ENCODE data around the gene ASIC2. TPM values are rescaled to one million over a fixed set of nuclear protein-coding genes. Genes with fewer than 3 reads are reported as not detected.
A peak's percentile ranks its signal among the peaks of the same experiment; 100 is the strongest.

Gene ASIC2
- total RNA-seq (2021) (0.09 and 1.2 TPM in 2 replicates), Bru-seq, nascent RNA (percentile 16 among the genes with signal in this experiment), BruChase-seq, experiment 1, labeled RNA remaining after a 2-hour chase (percentile 18 among the genes with signal in this experiment), BruChase-seq, experiment 2, labeled RNA remaining after a 6-hour chase (percentile 13 among the genes with signal in this experiment)
- long read RNA-seq, partial matches to known transcripts = 1 of 1 reads
- long read RNA-seq, other reads (novel, unspliced or antisense) = 0 of 1 reads

GRCh38 chr17:33292981-33293867 lies at the start of gene ASIC2:
ASIC2 (minus strand) TSS chr17:33293295.
- ChIA-PET CTCF (no interaction called here), POLR2A (ENCODE audit: unreplicated experiment) (no interaction called here)
- intact Hi-C loops (cut with micrococcal nuclease; ENCODE audit: unreplicated experiment) = loop anchor here (10.0 kb wide), 1 partner anchor 238 kb away; no protein-coding TSS in a partner anchor
- Histone ChIP-seq H3K36me3 (ENCODE audit: low read depth) (no peaks in the 10 kb centered on the region), H3K9me3 (ENCODE audit: insufficient read depth, low read depth) (no peaks in the 10 kb centered on the region), H3K27ac (no peak within 1 kb of the TSS), H3K4me3 (no peak within 1 kb of the TSS), H4K20me1 (ENCODE audit: insufficient read depth) (no peaks in the 10 kb centered on the region), H3K79me2 (ENCODE audit: low read depth) (no peaks in the 10 kb centered on the region), H3K27me3 (ENCODE audit: insufficient read depth, low read depth) (no peaks in the 10 kb centered on the region; the same call in 1 of the 2 replicates), H3K9me2 (ENCODE audit: insufficient read depth) (no peaks in the 10 kb centered on the region), H3F3A (ENCODE audit: insufficient read depth, low read depth) (no peaks in the 10 kb centered on the region), H3K4me1 (replicated peaks; ENCODE audit: insufficient read depth) (no peaks in the 10 kb centered on the region), H2AFZ (no peak within 1 kb of the TSS), H3K4me2 (no peak within 1 kb of the TSS)
- peak in 1 of 2 experiments; percentile 29 for DNase-seq
- TF ChIP-seq EZH2 (IDR thresholded peaks at IDR 0.05; ENCODE audit: low read depth) (no peak), CTCF (conservative IDR thresholded peaks at IDR 0.05) (no peak)
- BruUV-seq (replicated peaks) = no TSS peak

DNA sequence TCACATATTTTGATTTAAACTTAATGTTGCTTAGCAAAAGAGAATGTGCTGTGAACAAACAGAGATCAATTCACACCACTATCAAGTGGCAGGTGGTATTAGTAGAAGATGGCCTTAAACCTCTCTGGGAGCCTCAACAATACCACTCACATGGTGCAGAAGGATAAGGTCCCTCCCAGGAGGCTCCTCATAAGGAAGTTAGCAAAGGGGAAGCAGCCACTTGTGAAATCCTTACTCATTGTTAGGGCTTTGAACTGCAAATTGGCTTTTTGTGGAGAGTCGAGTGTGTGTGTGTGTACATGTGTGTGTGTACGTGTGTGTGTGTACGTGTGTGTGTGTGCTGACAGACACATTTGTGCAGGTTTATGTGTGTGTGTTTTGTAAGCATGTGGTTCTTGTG lies 48.9 kb upstream of the ASIC2 start:
- Histone ChIP-seq H3K27ac (no peak overlapping the region), H3F3A (ENCODE audit: insufficient read depth, low read depth) (no peaks in the 10 kb centered on the region), H3K4me1 (replicated peaks; ENCODE audit: insufficient read depth) (no peaks in the 10 kb centered on the region), H4K20me1 (ENCODE audit: insufficient read depth) (no peaks in the 10 kb centered on the region), H3K4me3 (no peak overlapping the region), H2AFZ (no peak overlapping the region), H3K9me2 (ENCODE audit: insufficient read depth) (no peaks in the 10 kb centered on the region), H3K36me3 (ENCODE audit: low read depth) (no peaks in the 10 kb centered on the region), H3K4me2 (no peak overlapping the region), H3K9me3 (ENCODE audit: insufficient read depth, low read depth) (no peaks in the 10 kb centered on the region), H3K79me2 (ENCODE audit: low read depth) (no peaks in the 10 kb centered on the region), H3K27me3 (ENCODE audit: insufficient read depth, low read depth) (peaks cover 41% of the 10 kb centered on the region)
- TF ChIP-seq CTCF (conservative IDR thresholded peaks at IDR 0.05) (no peak), EZH2 (IDR thresholded peaks at IDR 0.05; ENCODE audit: low read depth) (no peak)
- no peak for DNase-seq
- CTCF ChIA-PET = no interaction called here
- BruUV-seq (replicated peaks) = no TSS peak
- POLR2A ChIA-PET (ENCODE audit: unreplicated experiment) = no interaction called here
- intact Hi-C loops (cut with micrococcal nuclease; ENCODE audit: unreplicated experiment) = no loop called here

DNA sequence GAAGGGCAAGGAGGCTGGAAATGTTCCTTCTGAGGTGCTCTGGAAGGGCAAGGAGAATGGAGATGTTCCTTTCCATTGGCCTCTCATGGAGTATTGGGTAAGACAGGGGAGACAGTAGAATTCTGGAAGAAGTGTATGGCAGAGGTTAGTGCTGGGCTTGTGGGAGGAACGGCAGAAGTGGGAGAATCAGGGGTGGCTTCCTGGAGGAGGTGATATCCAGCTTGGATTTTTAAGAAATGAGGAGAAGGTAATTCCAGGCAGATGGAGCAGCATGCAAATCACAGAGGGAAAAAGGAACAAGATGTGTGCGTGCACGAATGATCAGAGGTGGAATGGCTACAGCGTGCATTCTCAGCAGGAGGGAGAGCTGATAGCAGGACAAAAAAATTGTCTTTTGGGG lies 45.1 kb upstream of the ASIC2 start:
- H3K9me3 ChIP-seq (ENCODE audit: insufficient read depth, low read depth) = no peaks in the 10 kb centered on the region
- H3K79me2 ChIP-seq (ENCODE audit: low read depth) = no peaks in the 10 kb centered on the region
- ChIA-PET POLR2A (ENCODE audit: unreplicated experiment) (no interaction called here), CTCF (no interaction called here)
- no peak overlapping the region for H3K4me2 ChIP-seq
- no peaks in the 10 kb centered on the region for H3K4me1 ChIP-seq (replicated peaks; ENCODE audit: insufficient read depth)
- H3K27me3 ChIP-seq (ENCODE audit: insufficient read depth, low read depth) = peaks cover 32% of the 10 kb centered on the region
- no peaks in the 10 kb centered on the region for H4K20me1 ChIP-seq (ENCODE audit: insufficient read depth)
- H3F3A ChIP-seq (ENCODE audit: insufficient read depth, low read depth) = no peaks in the 10 kb centered on the region
- no peak overlapping the region for H2AFZ ChIP-seq
- TF ChIP-seq CTCF (conservative IDR thresholded peaks at IDR 0.05) = no peak
- TF ChIP-seq EZH2 (IDR thresholded peaks at IDR 0.05; ENCODE audit: low read depth) = no peak
- no peak for DNase-seq
- H3K36me3 ChIP-seq (ENCODE audit: low read depth) = no peaks in the 10 kb centered on the region
- H3K9me2 ChIP-seq (ENCODE audit: insufficient read depth) = no peaks in the 10 kb centered on the region
- H3K4me3 ChIP-seq = no peak overlapping the region
- no TSS peak for BruUV-seq (replicated peaks)
- no peak overlapping the region for H3K27ac ChIP-seq
- intact Hi-C loops (cut with micrococcal nuclease; ENCODE audit: unreplicated experiment) = no loop called here
